ENCODE data around the gene RHCG.

Gene RHCG

GRCh38 chr15:89435362-89435761 is 61.0 kb downstream of the RHCG start:
- H3K9me2 ChIP-seq (replicated peaks; ENCODE audit: insufficient read depth, low read length) = no peaks in the 10 kb centered on the region
- H3K27me3 ChIP-seq (replicated peaks; ENCODE audit: insufficient read depth, low read length) = no peaks in the 10 kb centered on the region
- H3F3A ChIP-seq (ENCODE audit: insufficient read depth, low read length) = no peaks in the 10 kb centered on the region
- H2AFZ ChIP-seq (ENCODE audit: low read length) = no peak overlapping the region
- H3K79me2 ChIP-seq (ENCODE audit: low read length) = no peaks in the 10 kb centered on the region
- no peaks in the 10 kb centered on the region for H3K36me3 ChIP-seq (replicated peaks; ENCODE audit: insufficient read depth, low read length)
- H4K20me1 ChIP-seq (ENCODE audit: insufficient read depth, low read length) = no peaks in the 10 kb centered on the region
- no peak overlapping the region for H3K4me3 ChIP-seq (ENCODE audit: low read length)
- no peaks in the 10 kb centered on the region for H3K9me3 ChIP-seq (replicated peaks; ENCODE audit: insufficient read depth, low read length)
- no peak overlapping the region for H3K4me2 ChIP-seq (ENCODE audit: low read depth, low read length)
- H3K27ac ChIP-seq (ENCODE audit: low read length) = no peak overlapping the region
- H3K9ac ChIP-seq (ENCODE audit: low read length) = no peak overlapping the region
- no peak for TF ChIP-seq EZH2phosphoT487 (IDR thresholded peaks at IDR 0.05; ENCODE audit: low read length)
- TF ChIP-seq CTCF (IDR thresholded peaks at IDR 0.05; ENCODE audit: low read length) = no peak
- TF ChIP-seq EZH2 (optimal IDR thresholded peaks at IDR 0.05; ENCODE audit: low read depth, low read length) = no peak
- no peak for DNase-seq
- no peaks in the 10 kb centered on the region for H3K4me1 ChIP-seq (ENCODE audit: low read length)

GRCh38 chr15:89433686-89434085 is 62.7 kb downstream of the RHCG start:
- no peaks in the 10 kb centered on the region for H3K4me1 ChIP-seq (ENCODE audit: low read length)
- no peaks in the 10 kb centered on the region for H3K79me2 ChIP-seq (ENCODE audit: low read length)
- TF ChIP-seq EZH2phosphoT487 (IDR thresholded peaks at IDR 0.05; ENCODE audit: low read length) (no peak), EZH2 (optimal IDR thresholded peaks at IDR 0.05; ENCODE audit: low read depth, low read length) (no peak), CTCF (IDR thresholded peaks at IDR 0.05; ENCODE audit: low read length) (no peak)
- H3K36me3 ChIP-seq (replicated peaks; ENCODE audit: insufficient read depth, low read length) = no peaks in the 10 kb centered on the region
- no peaks in the 10 kb centered on the region for H4K20me1 ChIP-seq (ENCODE audit: insufficient read depth, low read length)
- no peaks in the 10 kb centered on the region for H3F3A ChIP-seq (ENCODE audit: insufficient read depth, low read length)
- no peak overlapping the region for H3K4me3 ChIP-seq (ENCODE audit: low read length)
- no peaks in the 10 kb centered on the region for H3K27me3 ChIP-seq (replicated peaks; ENCODE audit: insufficient read depth, low read length)
- H3K9me3 ChIP-seq (replicated peaks; ENCODE audit: insufficient read depth, low read length) = no peaks in the 10 kb centered on the region
- H3K27ac ChIP-seq (ENCODE audit: low read length) = no peak overlapping the region
- H2AFZ ChIP-seq (ENCODE audit: low read length) = no peak overlapping the region
- DNase-seq = no peak
- no peaks in the 10 kb centered on the region for H3K9me2 ChIP-seq (replicated peaks; ENCODE audit: insufficient read depth, low read length)
- H3K4me2 ChIP-seq (ENCODE audit: low read depth, low read length) = no peak overlapping the region
- no peak overlapping the region for H3K9ac ChIP-seq (ENCODE audit: low read length)

GRCh38 chr15:89430530-89431341 is 65.6 kb downstream of the RHCG start:
- peak overlapping the region; percentile 61 for H3K4me3 ChIP-seq (ENCODE audit: low read length)
- no peaks in the 10 kb centered on the region for H3K4me1 ChIP-seq (ENCODE audit: low read length)
- peak overlapping the region; percentile 81 for H3K4me2 ChIP-seq (ENCODE audit: low read depth, low read length)
- no peaks in the 10 kb centered on the region for H3K79me2 ChIP-seq (ENCODE audit: low read length)
- no peaks in the 10 kb centered on the region for H3K9me2 ChIP-seq (replicated peaks; ENCODE audit: insufficient read depth, low read length)
- no peaks in the 10 kb centered on the region for H3K27me3 ChIP-seq (replicated peaks; ENCODE audit: insufficient read depth, low read length)
- H3K9me3 ChIP-seq (replicated peaks; ENCODE audit: insufficient read depth, low read length) = no peaks in the 10 kb centered on the region
- no peak for TF ChIP-seq EZH2 (optimal IDR thresholded peaks at IDR 0.05; ENCODE audit: low read depth, low read length)
- peak; percentile 95 for TF ChIP-seq CTCF (IDR thresholded peaks at IDR 0.05; ENCODE audit: low read length)
- no peak for TF ChIP-seq EZH2phosphoT487 (IDR thresholded peaks at IDR 0.05; ENCODE audit: low read length)
- H4K20me1 ChIP-seq (ENCODE audit: insufficient read depth, low read length) = no peaks in the 10 kb centered on the region
- no peaks in the 10 kb centered on the region for H3K36me3 ChIP-seq (replicated peaks; ENCODE audit: insufficient read depth, low read length)
- H3F3A ChIP-seq (ENCODE audit: insufficient read depth, low read length) = no peaks in the 10 kb centered on the region
- peak; percentile 85 for DNase-seq
- peak overlapping the region; percentile 34; the same call in 1 of the 2 replicates for H3K9ac ChIP-seq (ENCODE audit: low read length)
- no peak overlapping the region for H3K27ac ChIP-seq (ENCODE audit: low read length)
- peak overlapping the region; percentile 52 for H2AFZ ChIP-seq (ENCODE audit: low read length)
